ENCODE measurements around the gene KIF5B.
"Not testable (repeated sequence)": the region's sequence is repeated elsewhere in the genome, so short reads cannot be mapped to it uniquely, and the experiment has no call there.

KIF5B gene

GRCh38 chr10:32056136-32057035 is at the start of gene KIF5B:
Gene KIF5B, minus strand, starts transcription at chr10:32056425. Its CDS starts 452 bp downstream, at chr10:32055973.
- peak; percentile 26 for DNase-seq (ENCODE audit: low read depth, low spot score)

- DNase-seq (ENCODE audit: low read depth, low spot score): no peak
Measured at GRCh38 chr10:32105782-32106382, 49.7 kb upstream of the KIF5B start.

GRCh38 chr10:32104622-32105509 is 48.6 kb upstream of the KIF5B start:
- no peak for DNase-seq (ENCODE audit: low read depth, low spot score)

GRCh38 chr10:32104181-32104580 is 48.0 kb upstream of the KIF5B start:
- no peak for DNase-seq (ENCODE audit: low read depth, low spot score)

GRCh38 chr10:32103721-32104120 is 47.5 kb upstream of the KIF5B start:
- DNase-seq (ENCODE audit: low read depth, low spot score): no peak

GRCh38 chr10:32098566-32099259 is 42.5 kb upstream of the KIF5B start:
- DNase-seq (ENCODE audit: low read depth, low spot score): not testable (repeated sequence)

GRCh38 chr10:32095116-32095733 is 39.0 kb upstream of the KIF5B start:
- no peak for DNase-seq (ENCODE audit: low read depth, low spot score)

- no peak for DNase-seq (ENCODE audit: low read depth, low spot score)
Measured at GRCh38 chr10:32093650-32094049, 37.4 kb upstream of the KIF5B start.

GRCh38 chr10:32091046-32091445 is 34.8 kb upstream of the KIF5B start:
- DNase-seq (ENCODE audit: low read depth, low spot score): no peak

- no peak for DNase-seq (ENCODE audit: low read depth, low spot score)
Measured at GRCh38 chr10:32084185-32084851, 28.1 kb upstream of the KIF5B start.

GRCh38 chr10:32077896-32078485 is 21.8 kb upstream of the KIF5B start:
- no peak for DNase-seq (ENCODE audit: low read depth, low spot score)

GRCh38 chr10:32073659-32074058 is 17.4 kb upstream of the KIF5B start:
- no peak for DNase-seq (ENCODE audit: low read depth, low spot score)

- no peak for DNase-seq (ENCODE audit: low read depth, low spot score)
Measured at GRCh38 chr10:32073128-32073527, 16.9 kb upstream of the KIF5B start.

- no peak for DNase-seq (ENCODE audit: low read depth, low spot score)
Measured at GRCh38 chr10:32072025-32072800, 16.0 kb upstream of the KIF5B start.

- DNase-seq (ENCODE audit: low read depth, low spot score): no peak
Measured at GRCh38 chr10:32070645-32071044, 14.4 kb upstream of the KIF5B start.

GRCh38 chr10:32068569-32068968 is 12.3 kb upstream of the KIF5B start:
- DNase-seq (ENCODE audit: low read depth, low spot score): no peak

GRCh38 chr10:32067931-32068330 is 11.7 kb upstream of the KIF5B start:
- not testable (repeated sequence) for DNase-seq (ENCODE audit: low read depth, low spot score)

- no peak for DNase-seq (ENCODE audit: low read depth, low spot score)
Measured at GRCh38 chr10:32065856-32066255, 9.6 kb upstream of the KIF5B start.

GRCh38 chr10:32061440-32061839 is 5.2 kb upstream of the KIF5B start:
- DNase-seq (ENCODE audit: low read depth, low spot score): no peak

Measured in brain pericyte (primary cell).